K562 (cell line): ENCODE results near the gene PELI2. TPM values are rescaled to one million over a fixed set of nuclear protein-coding genes. Genes with fewer than 3 reads are reported as not detected.

Experiments used
- polyA plus RNA-seq, 8 experiments: library from polyadenylated mRNA; depleted of rRNA in 4 of 8; stranded (reverse) in 5 of 8; unstranded in 3 of 8; fragments of >200 nt; fragmentation: Nextera tagmentation in 2 of 8; fragmentation: Illumina TruSeq in 1 of 8; extraction: Ambion mirVana in 2 of 8; extraction: Trizol in 1 of 8; gene quantifications; 2 replicates each; pipeline versions ENCODE4 v1.2.1 to v1.2.3, GENCODE V29; 2011 to 2014; ENCODE audit warnings: inconsistent platforms in 1 of 8, missing spikeins in 1 of 8
- total RNA-seq, 7 experiments: library from RNA; depleted of rRNA in 6 of 7; stranded (reverse); fragments of >200 nt in 6 of 7; fragmentation: Illumina TruSeq in 2 of 7; extraction: Trizol in 2 of 7; gene quantifications; 2 replicates each; pipeline versions ENCODE4 v1.2.1 to v1.2.3, GENCODE V29; 2011 to 2021; ENCODE audit warnings: low replicate concordance in 1 of 7
- TF ChIP-seq, protein P1 (sequence below), 3 experiments: fragments of 200-800 bp in 1 of 3; fragments of 250-450 bp in 1 of 3; fragments of 450-650 bp in 1 of 3; sonication (Bioruptor Pico) in 1 of 3; sonication (Bioruptor generic) in 1 of 3; formaldehyde crosslinking in 1 of 3; IDR thresholded peaks; 2 replicates each; pipeline versions ENCODE4 v1.6.1 to v1.8.0; 2016 to 2022; ENCODE audit warnings: mild to moderate bottlenecking in 2 of 3, missing genetic modification characterization in 2 of 3, missing compliant biosample characterization in 1 of 3, moderate library complexity in 1 of 3
- TF ChIP-seq, protein P2 (sequence below): sonication (generic); formaldehyde crosslinking; IDR thresholded peaks from 2 replicates; pipeline ENCODE4 v1.8.0; 2022; ENCODE audit warnings: mild to moderate bottlenecking, missing genetic modification reagents

Gene PELI2
- total and polyA plus RNA-seq, 9 of the 15 experiments (the other 6 are each of a cell fraction or from before 2014, with no cell fraction given) = 0.20 to 1.5 (median 0.44) TPM

DNA sequence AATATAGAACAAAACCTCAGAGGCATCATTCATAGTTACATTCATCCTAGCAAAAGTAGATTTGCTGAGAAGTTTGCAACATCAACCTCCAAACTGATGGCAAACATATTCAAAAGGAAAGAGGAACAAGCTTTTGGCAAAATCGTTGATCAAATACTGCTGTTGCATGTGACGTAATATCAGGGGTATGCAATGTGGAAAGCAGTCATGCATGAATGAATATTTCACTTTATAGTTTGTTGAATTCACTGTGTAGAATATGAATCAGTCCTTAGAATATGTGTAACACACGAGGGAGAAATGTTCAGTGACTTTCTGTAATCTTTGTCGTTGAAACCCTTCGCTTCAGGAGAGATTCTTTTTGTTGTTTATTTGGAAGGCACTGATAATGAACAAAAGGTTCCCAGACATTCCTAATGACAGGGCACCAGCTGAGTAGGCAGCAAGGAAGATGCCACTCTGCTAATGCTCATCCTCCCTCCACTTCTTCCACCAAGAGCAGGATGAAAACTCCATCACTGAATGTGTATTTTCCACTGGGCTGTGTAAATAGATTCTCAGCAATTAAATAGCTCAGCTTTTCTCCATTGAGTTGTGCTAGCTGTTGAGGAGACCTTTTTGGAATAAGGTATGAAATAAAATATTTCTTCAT, 126.1 kb downstream of the PELI2 start (continued):
- TF ChIP-seq, protein P1, sequence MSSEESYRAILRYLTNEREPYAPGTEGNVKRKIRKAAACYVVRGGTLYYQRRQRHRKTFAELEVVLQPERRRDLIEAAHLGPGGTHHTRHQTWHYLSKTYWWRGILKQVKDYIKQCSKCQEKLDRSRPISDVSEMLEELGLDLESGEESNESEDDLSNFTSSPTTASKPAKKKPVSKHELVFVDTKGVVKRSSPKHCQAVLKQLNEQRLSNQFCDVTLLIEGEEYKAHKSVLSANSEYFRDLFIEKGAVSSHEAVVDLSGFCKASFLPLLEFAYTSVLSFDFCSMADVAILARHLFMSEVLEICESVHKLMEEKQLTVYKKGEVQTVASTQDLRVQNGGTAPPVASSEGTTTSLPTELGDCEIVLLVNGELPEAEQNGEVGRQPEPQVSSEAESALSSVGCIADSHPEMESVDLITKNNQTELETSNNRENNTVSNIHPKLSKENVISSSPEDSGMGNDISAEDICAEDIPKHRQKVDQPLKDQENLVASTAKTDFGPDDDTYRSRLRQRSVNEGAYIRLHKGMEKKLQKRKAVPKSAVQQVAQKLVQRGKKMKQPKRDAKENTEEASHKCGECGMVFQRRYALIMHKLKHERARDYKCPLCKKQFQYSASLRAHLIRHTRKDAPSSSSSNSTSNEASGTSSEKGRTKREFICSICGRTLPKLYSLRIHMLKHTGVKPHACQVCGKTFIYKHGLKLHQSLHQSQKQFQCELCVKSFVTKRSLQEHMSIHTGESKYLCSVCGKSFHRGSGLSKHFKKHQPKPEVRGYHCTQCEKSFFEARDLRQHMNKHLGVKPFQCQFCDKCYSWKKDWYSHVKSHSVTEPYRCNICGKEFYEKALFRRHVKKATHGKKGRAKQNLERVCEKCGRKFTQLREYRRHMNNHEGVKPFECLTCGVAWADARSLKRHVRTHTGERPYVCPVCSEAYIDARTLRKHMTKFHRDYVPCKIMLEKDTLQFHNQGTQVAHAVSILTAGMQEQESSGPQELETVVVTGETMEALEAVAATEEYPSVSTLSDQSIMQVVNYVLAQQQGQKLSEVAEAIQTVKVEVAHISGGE (CRISPR knock-in tag; IDR thresholded peaks at IDR 0.05) = no peak
- TF ChIP-seq, protein P2, sequence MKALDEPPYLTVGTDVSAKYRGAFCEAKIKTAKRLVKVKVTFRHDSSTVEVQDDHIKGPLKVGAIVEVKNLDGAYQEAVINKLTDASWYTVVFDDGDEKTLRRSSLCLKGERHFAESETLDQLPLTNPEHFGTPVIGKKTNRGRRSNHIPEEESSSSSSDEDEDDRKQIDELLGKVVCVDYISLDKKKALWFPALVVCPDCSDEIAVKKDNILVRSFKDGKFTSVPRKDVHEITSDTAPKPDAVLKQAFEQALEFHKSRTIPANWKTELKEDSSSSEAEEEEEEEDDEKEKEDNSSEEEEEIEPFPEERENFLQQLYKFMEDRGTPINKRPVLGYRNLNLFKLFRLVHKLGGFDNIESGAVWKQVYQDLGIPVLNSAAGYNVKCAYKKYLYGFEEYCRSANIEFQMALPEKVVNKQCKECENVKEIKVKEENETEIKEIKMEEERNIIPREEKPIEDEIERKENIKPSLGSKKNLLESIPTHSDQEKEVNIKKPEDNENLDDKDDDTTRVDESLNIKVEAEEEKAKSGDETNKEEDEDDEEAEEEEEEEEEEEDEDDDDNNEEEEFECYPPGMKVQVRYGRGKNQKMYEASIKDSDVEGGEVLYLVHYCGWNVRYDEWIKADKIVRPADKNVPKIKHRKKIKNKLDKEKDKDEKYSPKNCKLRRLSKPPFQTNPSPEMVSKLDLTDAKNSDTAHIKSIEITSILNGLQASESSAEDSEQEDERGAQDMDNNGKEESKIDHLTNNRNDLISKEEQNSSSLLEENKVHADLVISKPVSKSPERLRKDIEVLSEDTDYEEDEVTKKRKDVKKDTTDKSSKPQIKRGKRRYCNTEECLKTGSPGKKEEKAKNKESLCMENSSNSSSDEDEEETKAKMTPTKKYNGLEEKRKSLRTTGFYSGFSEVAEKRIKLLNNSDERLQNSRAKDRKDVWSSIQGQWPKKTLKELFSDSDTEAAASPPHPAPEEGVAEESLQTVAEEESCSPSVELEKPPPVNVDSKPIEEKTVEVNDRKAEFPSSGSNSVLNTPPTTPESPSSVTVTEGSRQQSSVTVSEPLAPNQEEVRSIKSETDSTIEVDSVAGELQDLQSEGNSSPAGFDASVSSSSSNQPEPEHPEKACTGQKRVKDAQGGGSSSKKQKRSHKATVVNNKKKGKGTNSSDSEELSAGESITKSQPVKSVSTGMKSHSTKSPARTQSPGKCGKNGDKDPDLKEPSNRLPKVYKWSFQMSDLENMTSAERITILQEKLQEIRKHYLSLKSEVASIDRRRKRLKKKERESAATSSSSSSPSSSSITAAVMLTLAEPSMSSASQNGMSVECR (CRISPR knock-in tag) = no peak
